Progenitor cell of endocrine pancreas (in vitro differentiated cells): ENCODE results near the gene ARSA. TPM values are rescaled to one million over a fixed set of nuclear protein-coding genes. Genes with fewer than 3 reads are reported as not detected.

Experiments used
- DNase-seq: peaks from one replicate; pipeline ENCODE4 v3.0.0; 2021; ENCODE audit warnings: low spot score; ENCODE audit not compliant: unreplicated experiment
- H3K27ac Mint-ChIP-seq: 2 replicates; pipeline ENCODE4 v1.8.0; 2021; ENCODE audit warnings: mild to moderate bottlenecking, moderate library complexity, mixed read lengths
- H3K27me3 Mint-ChIP-seq: 2 replicates; pipeline ENCODE4 v1.8.0; 2021; ENCODE audit warnings: mixed read lengths
- H3K36me3 Mint-ChIP-seq: 2 replicates; pipeline ENCODE4 v1.8.0; 2022; ENCODE audit warnings: mixed read lengths; ENCODE audit not compliant: insufficient read depth
- H3K4me1 Mint-ChIP-seq: 2 replicates; pipeline ENCODE4 v1.8.0; 2021; ENCODE audit warnings: low read depth, mixed read lengths
- H3K4me3 Mint-ChIP-seq: 2 replicates; pipeline ENCODE4 v1.8.0; 2021; ENCODE audit warnings: low read depth, mild to moderate bottlenecking, moderate library complexity, mixed read lengths
- H3K9me3 Mint-ChIP-seq: 2 replicates; pipeline ENCODE4 v1.8.0; 2021; ENCODE audit warnings: low read depth, mixed read lengths
- total RNA-seq: library from RNA; stranded (reverse); gene quantifications from 2 replicates; pipeline ENCODE4 v1.2.1, GENCODE V29; 2021
- TF ChIP-seq, protein P1 (sequence below): fragments of 200-600 bp; sonication (generic); IDR thresholded peaks from one replicate; pipeline ENCODE4 v1.5.0; 2021; ENCODE audit warnings: antibody characterized with exemption, mild to moderate bottlenecking; ENCODE audit not compliant: unreplicated experiment

ARSA gene
- total RNA-seq, 1 donor from 2014 or later, result 36.2 TPM

- Mint-ChIP-seq H3K27ac (no peak overlapping the region), H3K27me3 (peaks cover 41% of the 10 kb centered on the region), H3K4me1 (peaks cover 5% of the 10 kb centered on the region), H3K36me3 (peaks cover 3% of the 10 kb centered on the region), H3K4me3 (no peak overlapping the region), H3K9me3 (no peaks in the 10 kb centered on the region)
- TF ChIP-seq, protein P1, sequence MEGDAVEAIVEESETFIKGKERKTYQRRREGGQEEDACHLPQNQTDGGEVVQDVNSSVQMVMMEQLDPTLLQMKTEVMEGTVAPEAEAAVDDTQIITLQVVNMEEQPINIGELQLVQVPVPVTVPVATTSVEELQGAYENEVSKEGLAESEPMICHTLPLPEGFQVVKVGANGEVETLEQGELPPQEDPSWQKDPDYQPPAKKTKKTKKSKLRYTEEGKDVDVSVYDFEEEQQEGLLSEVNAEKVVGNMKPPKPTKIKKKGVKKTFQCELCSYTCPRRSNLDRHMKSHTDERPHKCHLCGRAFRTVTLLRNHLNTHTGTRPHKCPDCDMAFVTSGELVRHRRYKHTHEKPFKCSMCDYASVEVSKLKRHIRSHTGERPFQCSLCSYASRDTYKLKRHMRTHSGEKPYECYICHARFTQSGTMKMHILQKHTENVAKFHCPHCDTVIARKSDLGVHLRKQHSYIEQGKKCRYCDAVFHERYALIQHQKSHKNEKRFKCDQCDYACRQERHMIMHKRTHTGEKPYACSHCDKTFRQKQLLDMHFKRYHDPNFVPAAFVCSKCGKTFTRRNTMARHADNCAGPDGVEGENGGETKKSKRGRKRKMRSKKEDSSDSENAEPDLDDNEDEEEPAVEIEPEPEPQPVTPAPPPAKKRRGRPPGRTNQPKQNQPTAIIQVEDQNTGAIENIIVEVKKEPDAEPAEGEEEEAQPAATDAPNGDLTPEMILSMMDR, result no peak
- DNase-seq, result no peak
Measured at GRCh38 chr22:50603511-50604255, 24.3 kb downstream of the ARSA start.

DNA sequence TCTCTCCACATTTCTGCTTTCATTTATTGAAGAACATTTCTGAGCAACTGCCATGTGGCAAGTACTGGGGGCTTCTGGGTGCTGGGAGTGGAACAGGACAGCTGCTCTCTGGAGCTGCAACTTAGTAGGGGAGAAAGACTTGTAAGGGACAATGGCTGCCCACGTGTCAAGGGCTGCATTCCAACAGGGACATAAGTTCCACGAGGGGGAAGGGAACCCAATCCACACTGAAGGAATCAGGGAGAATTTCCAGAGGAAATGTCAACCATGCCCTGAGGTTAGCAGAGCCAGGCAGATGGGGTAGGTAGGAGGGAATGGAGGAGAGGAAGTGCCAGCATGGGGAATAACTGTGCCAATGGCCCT is 25.6 kb downstream of the ARSA start:
- Mint-ChIP-seq H3K9me3 (no peaks in the 10 kb centered on the region), H3K4me3 (peak overlapping the region; percentile 61), H3K36me3 (peaks cover 5% of the 10 kb centered on the region), H3K27ac (no peak overlapping the region), H3K4me1 (peaks cover 5% of the 10 kb centered on the region), H3K27me3 (peaks cover 41% of the 10 kb centered on the region)
- TF ChIP-seq, protein P1, result no peak
- no peak for DNase-seq

DNA sequence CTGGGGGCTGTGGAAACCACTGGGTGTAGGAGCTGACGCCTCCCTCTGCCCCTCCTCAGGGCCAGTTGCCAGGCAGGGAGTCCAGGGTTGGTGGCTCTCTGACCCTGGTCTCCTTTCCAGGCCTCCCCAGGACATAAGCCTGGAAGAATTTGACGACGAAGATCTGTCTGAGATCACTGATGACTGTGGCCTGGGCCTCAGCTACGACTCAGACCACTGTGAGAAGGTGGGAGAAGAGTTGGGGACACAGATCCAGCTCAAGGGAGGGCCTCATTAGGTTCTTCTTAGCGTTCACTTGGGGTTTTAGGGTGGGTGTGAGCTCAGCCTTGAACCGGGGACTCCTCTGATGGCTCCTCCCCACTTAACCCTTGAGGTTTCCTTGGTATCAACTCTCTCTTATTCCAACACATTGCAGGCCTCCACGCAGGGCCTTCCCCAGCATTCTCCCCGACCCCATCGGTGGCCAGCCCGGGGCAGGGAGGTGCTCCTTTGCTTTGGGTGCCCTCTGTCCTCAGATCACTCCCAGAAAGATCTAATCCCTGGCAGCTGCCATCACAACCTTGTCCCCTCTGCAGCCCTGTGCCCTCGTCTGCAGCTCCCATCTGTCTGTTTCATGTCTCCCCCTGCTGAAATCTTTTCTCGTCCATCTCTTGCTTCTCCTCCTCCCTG is 26.1 kb downstream of the ARSA start:
- DNase-seq, result no peak
- Mint-ChIP-seq H3K27me3 (peaks cover 40% of the 10 kb centered on the region), H3K4me1 (peaks cover 5% of the 10 kb centered on the region), H3K36me3 (peaks cover 5% of the 10 kb centered on the region), H3K4me3 (peak overlapping the region; percentile 61), H3K27ac (peak overlapping the region; percentile 39), H3K9me3 (no peaks in the 10 kb centered on the region)
- TF ChIP-seq, protein P1, result no peak

DNA sequence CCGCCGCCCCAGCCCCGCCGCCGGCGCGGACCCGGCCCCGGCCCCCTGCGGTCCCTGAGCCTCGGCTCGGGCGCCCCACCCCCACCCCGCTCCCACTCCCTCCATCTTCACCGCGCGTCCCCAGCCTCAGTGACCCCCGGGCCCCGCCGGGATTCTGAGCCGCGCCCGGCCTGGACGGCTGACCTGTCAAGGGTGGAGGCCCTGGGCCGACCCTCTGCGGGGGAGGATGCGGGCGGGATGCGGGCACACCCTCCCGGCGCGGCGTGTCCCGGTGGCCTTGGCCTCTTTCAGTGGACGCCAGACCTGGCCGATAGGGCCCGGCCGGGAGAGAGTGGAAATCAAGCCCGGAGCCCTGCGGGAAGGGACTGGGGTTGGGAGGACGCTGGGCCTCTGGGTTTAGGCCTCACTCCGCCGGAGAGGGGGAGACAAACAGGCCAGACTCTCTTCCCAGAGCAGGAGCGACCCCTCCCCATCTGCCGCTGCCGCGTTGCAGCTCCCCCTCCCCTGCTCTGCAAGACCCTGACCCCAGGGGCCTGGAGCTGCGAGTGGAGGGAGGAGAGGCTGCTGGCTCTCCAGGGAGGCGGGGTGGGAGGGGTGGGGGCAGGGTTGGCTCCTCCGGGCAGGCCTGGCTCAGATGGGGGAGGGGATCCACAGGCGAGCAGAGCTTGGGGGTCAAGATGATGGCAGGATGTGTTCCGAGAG is 26.8 kb downstream of the ARSA start:
- H3K9me3 Mint-ChIP-seq, result no peaks in the 10 kb centered on the region
- TF ChIP-seq, protein P1, result no peak
- no peak overlapping the region for H3K27ac Mint-ChIP-seq
- DNase-seq, result no peak
- H3K27me3 Mint-ChIP-seq, result peaks cover 38% of the 10 kb centered on the region
- H3K4me3 Mint-ChIP-seq, result peak overlapping the region; percentile 61
- peaks cover 5% of the 10 kb centered on the region for H3K4me1 Mint-ChIP-seq
- peaks cover 5% of the 10 kb centered on the region for H3K36me3 Mint-ChIP-seq

- peaks cover 37% of the 10 kb centered on the region for H3K27me3 Mint-ChIP-seq
- H3K9me3 Mint-ChIP-seq, result no peaks in the 10 kb centered on the region
- peaks cover 5% of the 10 kb centered on the region for H3K4me1 Mint-ChIP-seq
- no peak for DNase-seq
- TF ChIP-seq, protein P1, result no peak
- peaks cover 5% of the 10 kb centered on the region for H3K36me3 Mint-ChIP-seq
- peak within 1 kb of the TSS; percentile 67 for H3K4me3 Mint-ChIP-seq
- H3K27ac Mint-ChIP-seq, result no peak within 1 kb of the TSS
Measured at GRCh38 chr22:50600538-50600937, 27.4 kb downstream of the ARSA start, which contains the start of gene MAPK8IP2. MAPK8IP2 (plus strand) TSS chr22:50600793; CDS start chr22:50600819, 26 bp downstream.
